ENCODE data around the gene FMO3. TPM values are rescaled to one million over a fixed set of nuclear protein-coding genes. Genes with fewer than 3 reads are reported as not detected.

Gene FMO3
- total RNA-seq, 1 experiment from 2014 or later = not detected

GRCh38 chr1:171142416-171143385, 52.0 kb downstream of the FMO3 start:
- no TSS peak for BruUV-seq (replicated peaks)
- no peaks in the 10 kb centered on the region for H3F3A ChIP-seq (ENCODE audit: insufficient read depth, low read depth)
- TF ChIP-seq EZH2 (IDR thresholded peaks at IDR 0.05; ENCODE audit: low read depth) = no peak
- TF ChIP-seq CTCF (conservative IDR thresholded peaks at IDR 0.05) = no peak
- H3K4me2 ChIP-seq = no peak overlapping the region
- ChIA-PET CTCF (no interaction called here), POLR2A (ENCODE audit: unreplicated experiment) (no interaction called here)
- H4K20me1 ChIP-seq (ENCODE audit: insufficient read depth) = no peaks in the 10 kb centered on the region
- H3K36me3 ChIP-seq (ENCODE audit: low read depth) = no peaks in the 10 kb centered on the region
- H3K27me3 ChIP-seq (ENCODE audit: insufficient read depth, low read depth) = peaks cover 3% of the 10 kb centered on the region; the same call in 1 of the 2 replicates
- no peak overlapping the region for H2AFZ ChIP-seq
- no peaks in the 10 kb centered on the region for H3K4me1 ChIP-seq (replicated peaks; ENCODE audit: insufficient read depth)
- H3K79me2 ChIP-seq (ENCODE audit: low read depth) = no peaks in the 10 kb centered on the region
- H3K9me3 ChIP-seq (ENCODE audit: insufficient read depth, low read depth) = no peaks in the 10 kb centered on the region
- DNase-seq = no peak
- no peak overlapping the region for H3K27ac ChIP-seq
- H3K4me3 ChIP-seq = no peak overlapping the region
- intact Hi-C loops (cut with micrococcal nuclease; ENCODE audit: unreplicated experiment) = no loop called here
- H3K9me2 ChIP-seq (ENCODE audit: insufficient read depth) = no peaks in the 10 kb centered on the region

GRCh38 chr1:171150156-171150555, 59.5 kb downstream of the FMO3 start:
- ChIA-PET CTCF (no interaction called here), POLR2A (ENCODE audit: unreplicated experiment) (no interaction called here)
- intact Hi-C loops (cut with micrococcal nuclease; ENCODE audit: unreplicated experiment) = no loop called here
- peaks cover 11% of the 10 kb centered on the region; the same call in 1 of the 2 replicates for H3K27me3 ChIP-seq (ENCODE audit: insufficient read depth, low read depth)
- no peak overlapping the region for H3K27ac ChIP-seq
- H3K4me2 ChIP-seq = no peak overlapping the region
- DNase-seq = no peak
- no peak overlapping the region for H3K4me3 ChIP-seq
- no peaks in the 10 kb centered on the region for H3K36me3 ChIP-seq (ENCODE audit: low read depth)
- BruUV-seq (replicated peaks) = no TSS peak
- H3K9me2 ChIP-seq (ENCODE audit: insufficient read depth) = no peaks in the 10 kb centered on the region; the same call in 1 of the 2 replicates
- H3K9me3 ChIP-seq (ENCODE audit: insufficient read depth, low read depth) = no peaks in the 10 kb centered on the region
- H3F3A ChIP-seq (ENCODE audit: insufficient read depth, low read depth) = no peaks in the 10 kb centered on the region
- H3K79me2 ChIP-seq (ENCODE audit: low read depth) = no peaks in the 10 kb centered on the region
- H4K20me1 ChIP-seq (ENCODE audit: insufficient read depth) = no peaks in the 10 kb centered on the region
- no peak for TF ChIP-seq EZH2 (IDR thresholded peaks at IDR 0.05; ENCODE audit: low read depth)
- no peak for TF ChIP-seq CTCF (conservative IDR thresholded peaks at IDR 0.05)
- no peak overlapping the region for H2AFZ ChIP-seq
- no peaks in the 10 kb centered on the region for H3K4me1 ChIP-seq (replicated peaks; ENCODE audit: insufficient read depth)

GRCh38 chr1:171152549-171152948, 61.8 kb downstream of the FMO3 start:
- CTCF ChIA-PET = no interaction called here

More at GRCh38 chr1:171152549-171152948, 61.8 kb downstream of the FMO3 start:
- Histone ChIP-seq H3F3A (ENCODE audit: insufficient read depth, low read depth) (no peaks in the 10 kb centered on the region), H3K4me1 (replicated peaks; ENCODE audit: insufficient read depth) (no peaks in the 10 kb centered on the region), H3K27ac (no peak overlapping the region), H4K20me1 (ENCODE audit: insufficient read depth) (no peaks in the 10 kb centered on the region), H2AFZ (no peak overlapping the region), H3K9me2 (ENCODE audit: insufficient read depth) (no peaks in the 10 kb centered on the region; the same call in 1 of the 2 replicates), H3K9me3 (ENCODE audit: insufficient read depth, low read depth) (no peaks in the 10 kb centered on the region), H3K4me2 (no peak overlapping the region), H3K4me3 (no peak overlapping the region), H3K79me2 (ENCODE audit: low read depth) (no peaks in the 10 kb centered on the region), H3K27me3 (ENCODE audit: insufficient read depth, low read depth) (peaks cover 8% of the 10 kb centered on the region; the same call in 1 of the 2 replicates), H3K36me3 (ENCODE audit: low read depth) (no peaks in the 10 kb centered on the region)
- intact Hi-C loops (cut with micrococcal nuclease; ENCODE audit: unreplicated experiment) = no loop called here
- TF ChIP-seq CTCF (conservative IDR thresholded peaks at IDR 0.05) = no peak
- TF ChIP-seq EZH2 (IDR thresholded peaks at IDR 0.05; ENCODE audit: low read depth) = no peak
- BruUV-seq (replicated peaks) = no TSS peak
- POLR2A ChIA-PET (ENCODE audit: unreplicated experiment) = no interaction called here
- DNase-seq = no peak
